RPMI8226 (cell line): ENCODE data around the gene CPT2.
A peak's percentile ranks its signal among the peaks of the same experiment; 100 is the strongest.

Experiments
- DNase-seq: peaks from one replicate; pipeline ENCODE4 v3.0.0-alpha.2; 2015

The CPT2 gene

GRCh38 chr1:53196485-53197290, at the start of gene CPT2:
Gene CPT2 (plus strand): TSS chr1:53196824. CDS start chr1:53196944, 120 bp downstream.
- DNase-seq, result peak; percentile 97

- DNase-seq, result no peak
Observed at GRCh38 chr1:53147174-53147573, 49.5 kb upstream of the CPT2 start.

- no peak for DNase-seq
Observed at GRCh38 chr1:53148123-53148522, 48.5 kb upstream of the CPT2 start.

GRCh38 chr1:53153752-53154151, 42.9 kb upstream of the CPT2 start:
- no peak for DNase-seq

- DNase-seq, result no peak
Observed at GRCh38 chr1:53154859-53155438, 41.7 kb upstream of the CPT2 start.

GRCh38 chr1:53155534-53155933, 41.1 kb upstream of the CPT2 start:
- no peak for DNase-seq

GRCh38 chr1:53155945-53156344, 40.7 kb upstream of the CPT2 start:
- no peak for DNase-seq

GRCh38 chr1:53156783-53157182, 39.8 kb upstream of the CPT2 start:
- no peak for DNase-seq

- no peak for DNase-seq
Observed at GRCh38 chr1:53158900-53159299, 37.7 kb upstream of the CPT2 start.

GRCh38 chr1:53160924-53161378, 35.7 kb upstream of the CPT2 start:
- no peak for DNase-seq

- DNase-seq, result no peak
Observed at GRCh38 chr1:53162621-53163020, 34.0 kb upstream of the CPT2 start.

- no peak for DNase-seq
Observed at GRCh38 chr1:53163291-53163768, 33.3 kb upstream of the CPT2 start.

- DNase-seq, result no peak
Observed at GRCh38 chr1:53165408-53165961, 31.1 kb upstream of the CPT2 start.

- DNase-seq, result no peak
Observed at GRCh38 chr1:53166366-53166765, 30.3 kb upstream of the CPT2 start.

GRCh38 chr1:53166912-53167311, 29.7 kb upstream of the CPT2 start:
- DNase-seq, result no peak

GRCh38 chr1:53172426-53173128, 24.0 kb upstream of the CPT2 start:
- DNase-seq, result peak; percentile 49

GRCh38 chr1:53174971-53175913, 21.4 kb upstream of the CPT2 start:
- no peak for DNase-seq

- DNase-seq, result no peak
Observed at GRCh38 chr1:53176452-53177208, 20.0 kb upstream of the CPT2 start.

- no peak for DNase-seq
Observed at GRCh38 chr1:53180226-53180625, 16.4 kb upstream of the CPT2 start.

- DNase-seq, result no peak
Observed at GRCh38 chr1:53180951-53181350, 15.7 kb upstream of the CPT2 start.

GRCh38 chr1:53182111-53182593, 14.5 kb upstream of the CPT2 start:
- DNase-seq, result peak; percentile 89
